PC-3 (cell line): ENCODE data around the gene TMEM54.

Experiments used
- CTCF ChIP-seq: fragments of 300-600 bp; sonication (generic); conservative IDR thresholded peaks from 2 replicates; pipeline ENCODE4 v1.5.1; 2017; ENCODE audit warnings: antibody characterized with exemption, low read depth, mild to moderate bottlenecking, low read length
- EZH2 ChIP-seq: fragments of 300-600 bp; sonication (generic); IDR thresholded peaks from one replicate; pipeline ENCODE4 v1.6.1; 2017; ENCODE audit warnings: antibody characterized with exemption, mild to moderate bottlenecking, low read length; ENCODE audit not compliant: unreplicated experiment

GRCh38 chr1:32890516-32891240 lies 10.5 kb downstream of the TMEM54 start:
- no peak for TF ChIP-seq CTCF
- TF ChIP-seq EZH2 = no peak
